ENCODE data around the gene ZFAND6. TPM values are rescaled to one million over a fixed set of nuclear protein-coding genes. Genes with fewer than 3 reads are reported as not detected.
"Not testable (repeated sequence)": the region's sequence is repeated elsewhere in the genome, so short reads cannot be mapped to it uniquely, and the experiment has no call there.

ZFAND6 gene
- total RNA-seq, 1 donor from 2014 or later = 42.8 TPM

DNA sequence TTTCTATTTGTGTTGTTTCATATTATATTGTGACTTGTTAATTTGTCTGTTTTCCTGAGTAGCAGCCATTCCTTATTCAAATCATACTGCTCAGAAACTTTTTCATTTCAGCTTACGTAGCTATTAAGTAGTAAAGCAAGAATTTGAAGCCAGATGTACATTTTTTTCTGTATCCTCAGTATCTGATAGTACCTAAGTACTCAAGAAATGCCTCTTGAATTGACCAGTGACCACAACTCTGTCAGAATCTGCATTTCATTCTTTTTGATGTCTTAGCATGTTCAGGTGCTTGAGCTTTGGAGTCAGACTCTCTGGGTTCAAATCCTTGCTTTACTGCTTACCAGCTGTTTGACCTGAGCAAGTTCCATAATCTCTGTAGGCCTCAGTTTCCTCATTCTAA is 30.6 kb downstream of the ZFAND6 start:
- no peaks in the 10 kb centered on the region for H3K9me3 Mint-ChIP-seq

DNA sequence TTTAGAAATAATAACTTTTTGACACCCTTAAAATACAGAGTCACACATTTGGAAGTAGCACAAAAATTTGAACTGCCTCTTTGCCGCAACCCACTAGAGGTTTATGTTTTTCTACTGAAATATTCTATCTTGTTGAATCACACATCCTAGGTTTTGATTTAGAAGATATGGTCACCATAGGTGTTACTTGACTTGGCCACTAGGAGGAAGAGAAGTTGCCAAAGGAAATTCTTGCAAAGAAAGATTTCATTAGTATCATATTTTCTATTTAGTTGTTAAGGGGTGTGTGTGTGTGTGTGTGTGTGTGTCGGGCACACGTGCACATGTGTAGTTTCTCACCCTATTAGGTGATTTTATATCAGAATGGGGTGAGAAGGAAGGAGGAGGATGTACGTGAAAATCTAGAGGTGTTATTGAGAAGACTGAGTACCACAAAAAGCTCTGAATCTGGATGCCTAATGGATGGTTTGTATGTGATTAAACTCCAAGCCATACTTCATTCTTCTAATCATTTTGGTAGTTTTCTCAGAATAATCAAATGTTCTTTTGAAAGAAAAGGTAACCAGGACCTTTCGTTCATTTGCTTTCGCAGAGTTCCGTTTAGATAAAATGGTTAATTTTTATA is 31.5 kb downstream of the ZFAND6 start:
- no peaks in the 10 kb centered on the region for H3K9me3 Mint-ChIP-seq
- intact Hi-C loops (cut with micrococcal nuclease) = no loop called here
- no peak for DNase-seq (ENCODE audit: low spot score)
- H3K4me1 Mint-ChIP-seq (ENCODE audit: low read depth) = peaks cover 25% of the 10 kb centered on the region
- no peaks in the 10 kb centered on the region for H3K27me3 Mint-ChIP-seq (ENCODE audit: low read depth)
- H3K36me3 Mint-ChIP-seq (ENCODE audit: low read depth) = peaks cover 6% of the 10 kb centered on the region
- H3K4me3 Mint-ChIP-seq (ENCODE audit: low read depth) = no peak overlapping the region
- no peak overlapping the region for H3K27ac Mint-ChIP-seq

More for the DNA sequence above, 30.6 kb downstream of the ZFAND6 start:
- Mint-ChIP-seq H3K4me1 (ENCODE audit: low read depth) (peaks cover 23% of the 10 kb centered on the region), H3K27ac (no peak overlapping the region), H3K27me3 (ENCODE audit: low read depth) (no peaks in the 10 kb centered on the region), H3K36me3 (ENCODE audit: low read depth) (peaks cover 6% of the 10 kb centered on the region), H3K4me3 (ENCODE audit: low read depth) (no peak overlapping the region)
- no peak for DNase-seq (ENCODE audit: low spot score)
- intact Hi-C loops (cut with micrococcal nuclease) = no loop called here

DNA sequence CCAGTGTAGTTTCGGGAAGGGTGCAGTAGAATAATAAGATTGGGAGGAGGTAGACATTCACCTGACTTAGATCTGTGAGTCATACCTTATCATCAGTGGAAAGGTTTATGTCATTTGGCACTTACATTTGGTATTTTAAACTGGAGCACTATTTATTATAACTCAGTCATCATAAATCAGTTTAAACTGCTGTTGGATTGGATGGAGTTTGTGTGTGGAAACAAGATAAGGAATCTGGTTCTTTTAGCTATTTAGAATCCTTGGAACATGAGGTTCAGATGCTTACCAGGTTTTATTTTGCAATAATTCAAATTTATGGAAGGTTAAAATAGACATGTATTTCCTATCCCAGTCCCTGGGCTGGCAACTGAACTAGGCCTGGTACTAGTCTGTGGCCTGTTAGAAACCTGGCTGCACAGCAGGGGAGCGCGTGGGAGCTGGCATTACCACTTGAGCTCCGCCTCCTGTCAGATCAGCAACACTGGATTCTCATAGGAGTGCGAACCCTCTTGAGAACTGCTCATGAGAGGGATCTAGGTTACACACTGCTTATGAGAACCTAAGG is 34.5 kb downstream of the ZFAND6 start:
- Mint-ChIP-seq H3K4me1 (ENCODE audit: low read depth) (peaks cover 23% of the 10 kb centered on the region), H3K27me3 (ENCODE audit: low read depth) (no peaks in the 10 kb centered on the region), H3K4me3 (ENCODE audit: low read depth) (no peak overlapping the region), H3K27ac (no peak overlapping the region), H3K9me3 (no peaks in the 10 kb centered on the region), H3K36me3 (ENCODE audit: low read depth) (peaks cover under 1% of the 10 kb centered on the region)
- no peak for DNase-seq (ENCODE audit: low spot score)
- intact Hi-C loops (cut with micrococcal nuclease) = no loop called here

- no peaks in the 10 kb centered on the region for H3K9me3 Mint-ChIP-seq
- peaks cover 3% of the 10 kb centered on the region for H3K36me3 Mint-ChIP-seq (ENCODE audit: low read depth)
- intact Hi-C loops (cut with micrococcal nuclease) = no loop called here
- no peak overlapping the region for H3K4me3 Mint-ChIP-seq (ENCODE audit: low read depth)
- DNase-seq (ENCODE audit: low spot score) = no peak
- H3K27me3 Mint-ChIP-seq (ENCODE audit: low read depth) = no peaks in the 10 kb centered on the region
- H3K4me1 Mint-ChIP-seq (ENCODE audit: low read depth) = peaks cover 20% of the 10 kb centered on the region
- H3K27ac Mint-ChIP-seq = no peak overlapping the region
These were observed 36.0 kb downstream of the ZFAND6 start for GRCh38 chr15:80095511-80095910.

DNA sequence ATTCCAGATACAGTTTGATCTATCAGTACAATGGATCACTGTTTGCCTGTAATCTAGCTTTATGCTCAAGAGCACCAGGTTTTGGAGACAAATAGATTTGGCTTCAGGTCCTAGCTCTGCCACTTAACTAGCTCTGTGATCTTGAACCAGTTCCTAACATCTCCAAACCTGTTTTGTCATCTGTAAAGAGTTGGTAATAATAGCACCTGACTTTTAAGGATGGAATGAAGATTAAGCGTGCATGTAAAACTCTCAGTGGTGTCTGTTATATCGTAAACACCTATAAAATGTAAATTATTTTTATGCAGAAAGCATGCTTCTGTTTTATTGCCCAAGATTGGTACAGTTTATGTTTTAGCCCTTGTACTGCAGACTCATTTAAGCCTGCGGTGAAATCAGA is 36.5 kb downstream of the ZFAND6 start:
- intact Hi-C loops (cut with micrococcal nuclease) = no loop called here
- Mint-ChIP-seq H3K4me3 (ENCODE audit: low read depth) (no peak overlapping the region), H3K27me3 (ENCODE audit: low read depth) (no peaks in the 10 kb centered on the region), H3K9me3 (no peaks in the 10 kb centered on the region), H3K27ac (no peak overlapping the region), H3K36me3 (ENCODE audit: low read depth) (peaks cover 3% of the 10 kb centered on the region), H3K4me1 (ENCODE audit: low read depth) (peaks cover 20% of the 10 kb centered on the region)
- no peak for DNase-seq (ENCODE audit: low spot score)

DNA sequence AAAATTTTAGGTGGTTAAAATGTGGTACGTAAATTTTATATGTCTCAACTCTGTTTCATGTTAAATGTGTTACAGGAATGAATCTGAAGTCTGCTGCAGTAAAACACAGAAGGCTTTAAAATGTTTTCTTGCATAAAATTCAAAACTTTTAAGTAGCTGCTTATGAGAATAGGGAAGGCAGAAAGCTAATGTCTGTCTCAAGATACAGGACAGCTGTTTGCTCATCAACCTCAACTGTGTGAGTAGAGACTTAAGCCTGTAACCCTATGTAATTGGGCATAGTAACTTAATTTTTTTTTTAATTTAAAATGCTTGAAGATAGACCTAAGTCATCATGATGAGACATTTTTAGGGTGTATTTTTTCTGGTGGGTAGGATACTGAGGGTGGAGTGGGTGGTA is 38.9 kb downstream of the ZFAND6 start:
- Mint-ChIP-seq H3K4me1 (ENCODE audit: low read depth) (peaks cover 27% of the 10 kb centered on the region), H3K4me3 (ENCODE audit: low read depth) (no peak overlapping the region), H3K27ac (no peak overlapping the region), H3K27me3 (ENCODE audit: low read depth) (no peaks in the 10 kb centered on the region), H3K9me3 (no peaks in the 10 kb centered on the region), H3K36me3 (ENCODE audit: low read depth) (peaks cover 6% of the 10 kb centered on the region)
- intact Hi-C loops (cut with micrococcal nuclease) = no loop called here
- no peak for DNase-seq (ENCODE audit: low spot score)

GRCh38 chr15:80099241-80099640 is 39.8 kb downstream of the ZFAND6 start:
- H3K27me3 Mint-ChIP-seq (ENCODE audit: low read depth) = no peaks in the 10 kb centered on the region
- peaks cover 23% of the 10 kb centered on the region for H3K4me1 Mint-ChIP-seq (ENCODE audit: low read depth)
- no peaks in the 10 kb centered on the region for H3K9me3 Mint-ChIP-seq
- no peak for DNase-seq (ENCODE audit: low spot score)
- H3K27ac Mint-ChIP-seq = no peak overlapping the region
- peaks cover 10% of the 10 kb centered on the region for H3K36me3 Mint-ChIP-seq (ENCODE audit: low read depth)
- intact Hi-C loops (cut with micrococcal nuclease) = no loop called here
- H3K4me3 Mint-ChIP-seq (ENCODE audit: low read depth) = no peak overlapping the region

DNA sequence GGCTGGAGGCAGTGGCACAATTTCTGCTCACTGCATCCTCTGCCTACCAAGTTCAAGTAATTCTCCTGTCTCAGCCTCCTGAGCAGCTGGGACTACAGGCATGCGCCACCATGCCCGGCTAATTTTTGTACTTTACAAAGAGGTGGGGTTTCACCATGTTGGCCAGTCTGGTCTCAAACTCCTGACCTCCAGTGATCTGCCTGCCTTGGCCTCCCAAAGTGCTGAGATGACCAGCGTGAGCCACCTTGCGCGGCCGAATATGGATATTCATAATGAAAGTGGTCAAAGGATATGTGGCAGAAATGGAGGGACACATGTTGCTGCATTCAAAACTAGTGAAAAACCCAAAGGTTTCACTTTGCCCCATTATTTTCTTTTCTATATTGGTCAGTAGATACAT is 40.2 kb downstream of the ZFAND6 start:
- intact Hi-C loops (cut with micrococcal nuclease); DNase-seq (ENCODE audit: low spot score); H3K27me3 Mint-ChIP-seq (ENCODE audit: low read depth); H3K9me3 Mint-ChIP-seq; H3K27ac Mint-ChIP-seq; H3K4me3 Mint-ChIP-seq (ENCODE audit: low read depth); H3K36me3 Mint-ChIP-seq (ENCODE audit: low read depth): not testable (repeated sequence)
- H3K4me1 Mint-ChIP-seq (ENCODE audit: low read depth) = peaks cover 23% of the 10 kb centered on the region

DNA sequence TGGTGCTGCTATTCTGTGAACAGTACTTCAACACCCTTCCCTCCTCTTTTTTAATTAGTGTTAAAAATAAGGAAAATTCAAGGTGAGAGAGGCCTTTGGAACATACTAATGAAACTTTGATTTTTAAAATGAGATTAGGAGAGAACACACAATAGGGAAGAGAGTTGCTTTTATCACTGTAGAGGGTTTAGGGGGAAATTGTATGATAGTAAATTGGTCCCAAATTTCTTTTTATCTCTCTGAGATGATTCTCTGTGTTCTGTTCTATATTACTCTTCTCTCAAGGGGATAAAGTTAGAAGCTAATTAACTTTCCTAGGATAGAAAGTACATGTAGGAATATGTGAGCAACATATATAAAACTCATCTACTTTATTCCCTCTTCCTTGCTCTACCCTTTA is 40.8 kb downstream of the ZFAND6 start:
- Mint-ChIP-seq H3K27ac (no peak overlapping the region), H3K27me3 (ENCODE audit: low read depth) (no peaks in the 10 kb centered on the region), H3K36me3 (ENCODE audit: low read depth) (peaks cover 10% of the 10 kb centered on the region), H3K4me1 (ENCODE audit: low read depth) (peaks cover 24% of the 10 kb centered on the region), H3K4me3 (ENCODE audit: low read depth) (no peak overlapping the region), H3K9me3 (no peaks in the 10 kb centered on the region)
- intact Hi-C loops (cut with micrococcal nuclease) = no loop called here
- DNase-seq (ENCODE audit: low spot score) = no peak

GRCh38 chr15:80105193-80105592 is 45.7 kb downstream of the ZFAND6 start:
- intact Hi-C loops (cut with micrococcal nuclease) = no loop called here
- Mint-ChIP-seq H3K27me3 (ENCODE audit: low read depth) (no peaks in the 10 kb centered on the region), H3K36me3 (ENCODE audit: low read depth) (peaks cover 7% of the 10 kb centered on the region), H3K27ac (no peak overlapping the region), H3K4me3 (ENCODE audit: low read depth) (no peak overlapping the region), H3K9me3 (no peaks in the 10 kb centered on the region), H3K4me1 (ENCODE audit: low read depth) (peaks cover 29% of the 10 kb centered on the region)
- DNase-seq (ENCODE audit: low spot score) = no peak

DNA sequence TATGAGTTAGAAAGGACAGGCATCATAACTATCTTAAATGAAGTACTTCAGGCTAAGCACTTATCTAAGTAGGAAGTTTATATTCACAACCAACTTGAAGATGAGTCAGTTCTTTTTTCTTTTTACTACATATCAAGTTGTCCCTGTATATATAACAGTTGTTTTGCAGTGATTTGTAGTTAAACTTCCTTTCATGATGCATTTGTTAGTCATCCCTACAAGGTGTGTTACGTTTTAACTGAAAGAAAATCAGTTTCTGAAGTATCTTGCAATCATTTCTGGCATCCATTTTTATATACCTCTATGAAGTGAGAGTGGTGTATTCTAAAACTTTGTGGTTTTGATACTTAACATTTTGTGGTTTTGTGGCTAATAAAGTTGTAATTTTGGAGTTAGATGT is 46.1 kb downstream of the ZFAND6 start:
- H3K4me3 Mint-ChIP-seq (ENCODE audit: low read depth) = no peak overlapping the region

DNA sequence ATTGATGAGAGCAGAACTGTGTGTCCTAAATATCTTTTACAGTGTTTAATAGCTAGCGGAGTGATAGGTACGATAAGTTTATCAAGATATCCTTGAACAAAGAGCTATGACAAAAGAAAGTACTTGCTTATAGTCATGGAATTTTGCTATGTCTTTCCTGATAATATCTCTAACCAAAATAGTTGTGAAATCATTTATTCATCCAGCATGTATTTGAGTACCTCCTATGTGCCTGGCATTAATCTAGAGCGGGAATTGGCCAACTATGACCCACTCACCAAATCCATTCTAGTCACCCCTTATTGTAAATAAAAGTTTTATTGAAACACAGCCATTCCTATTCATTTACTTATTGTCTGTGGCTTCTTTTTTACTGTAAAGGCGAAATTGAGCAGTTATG is 46.6 kb downstream of the ZFAND6 start:
- Mint-ChIP-seq H3K27ac (no peak overlapping the region), H3K4me3 (ENCODE audit: low read depth) (no peak overlapping the region), H3K9me3 (no peaks in the 10 kb centered on the region), H3K36me3 (ENCODE audit: low read depth) (peaks cover 7% of the 10 kb centered on the region), H3K27me3 (ENCODE audit: low read depth) (no peaks in the 10 kb centered on the region), H3K4me1 (ENCODE audit: low read depth) (peaks cover 24% of the 10 kb centered on the region)
- DNase-seq (ENCODE audit: low spot score) = no peak
- intact Hi-C loops (cut with micrococcal nuclease) = no loop called here

More for the DNA sequence above, 46.1 kb downstream of the ZFAND6 start:
- Mint-ChIP-seq H3K9me3 (no peaks in the 10 kb centered on the region), H3K27me3 (ENCODE audit: low read depth) (no peaks in the 10 kb centered on the region), H3K36me3 (ENCODE audit: low read depth) (peaks cover 7% of the 10 kb centered on the region), H3K27ac (no peak overlapping the region), H3K4me1 (ENCODE audit: low read depth) (peaks cover 26% of the 10 kb centered on the region)
- DNase-seq (ENCODE audit: low spot score) = no peak
- intact Hi-C loops (cut with micrococcal nuclease) = no loop called here

GRCh38 chr15:80107204-80107603 is 47.7 kb downstream of the ZFAND6 start:
- Mint-ChIP-seq H3K36me3 (ENCODE audit: low read depth) (peaks cover 4% of the 10 kb centered on the region), H3K27ac (no peak overlapping the region), H3K4me3 (ENCODE audit: low read depth) (no peak overlapping the region), H3K27me3 (ENCODE audit: low read depth) (no peaks in the 10 kb centered on the region), H3K9me3 (no peaks in the 10 kb centered on the region), H3K4me1 (ENCODE audit: low read depth) (peaks cover 20% of the 10 kb centered on the region)
- DNase-seq (ENCODE audit: low spot score) = no peak
- intact Hi-C loops (cut with micrococcal nuclease) = no loop called here

Measured in activated T-helper 2 cell treated with anti-CD3 and anti-CD28 coated beads, Interferon-gamma antibody, Interleukin-2, Interleukin-4, amounts not matched to agents 10 μg/mL and 5 μg/mL and 100 μg/mL, durations not matched to agents 14 hours and 24 hours and 36 hours (primary cell).